Suprapubic skin (tissue), 4 donors: ENCODE measurements around the gene LGR4.

ENCODE experiments used
- CTCF ChIP-seq, 2 donors: fragments of 200-600 bp in 1 of 2; fragments of 450-650 bp in 1 of 2; sonication (generic) in 1 of 2; IDR thresholded peaks; one replicate each; pipeline ENCODE4 v1.5.1; 2016 to 2019; ENCODE audit warnings: antibody characterized with exemption in 2 of 2, mild to moderate bottlenecking in 1 of 2, moderate library complexity in 1 of 2
- POLR2A ChIP-seq, 2 donors: fragments of 450-650 bp; IDR thresholded peaks; one replicate each; pipeline ENCODE4 v1.6.1; 2017; ENCODE audit warnings: antibody characterized with exemption in 2 of 2, mild to moderate bottlenecking in 2 of 2, moderate library complexity in 2 of 2
- POLR2AphosphoS5 ChIP-seq, 3 donors: sonication (generic); formaldehyde crosslinking; IDR thresholded peaks; one replicate each; pipeline ENCODE4 v1.6.1; 2017; ENCODE audit warnings: antibody characterized with exemption in 3 of 3

GRCh38 chr11:27482793-27483192 is 10.2 kb upstream of the LGR4 start:
- no peak for TF ChIP-seq CTCF (IDR thresholded peaks at IDR 0.05)
- no peak for TF ChIP-seq POLR2AphosphoS5 (IDR thresholded peaks at IDR 0.05)
- TF ChIP-seq POLR2A (IDR thresholded peaks at IDR 0.05), result no peak
